ENCODE results near the gene PAK5.

GRCh38 chr20:9591080-9591479 is 247.8 kb downstream of the PAK5 start:
- TF ChIP-seq CTCF (IDR thresholded peaks at IDR 0.05) (no peak), POLR2AphosphoS5 (IDR thresholded peaks at IDR 0.05) (no peak), POLR2A (IDR thresholded peaks at IDR 0.05) (no peak), EP300 (IDR thresholded peaks at IDR 0.05; ENCODE audit: low read depth) (no peak)
